HG03378 (cell line): ENCODE results near the gene SLC66A1.
"Not testable (repeated sequence)": the region's sequence is repeated elsewhere in the genome, so short reads cannot be mapped to it uniquely, and the experiment has no call there.

Source experiments
- ATAC-seq: cut with Tn5 transposase; IDR thresholded peaks from one replicate; pipeline ENCODE4 v1.9.1; 2021; ENCODE audit warnings: mild to moderate bottlenecking, moderate library complexity; ENCODE audit not compliant: unreplicated experiment

Gene SLC66A1, protein sequence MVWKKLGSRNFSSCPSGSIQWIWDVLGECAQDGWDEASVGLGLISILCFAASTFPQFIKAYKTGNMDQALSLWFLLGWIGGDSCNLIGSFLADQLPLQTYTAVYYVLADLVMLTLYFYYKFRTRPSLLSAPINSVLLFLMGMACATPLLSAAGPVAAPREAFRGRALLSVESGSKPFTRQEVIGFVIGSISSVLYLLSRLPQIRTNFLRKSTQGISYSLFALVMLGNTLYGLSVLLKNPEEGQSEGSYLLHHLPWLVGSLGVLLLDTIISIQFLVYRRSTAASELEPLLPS

DNA sequence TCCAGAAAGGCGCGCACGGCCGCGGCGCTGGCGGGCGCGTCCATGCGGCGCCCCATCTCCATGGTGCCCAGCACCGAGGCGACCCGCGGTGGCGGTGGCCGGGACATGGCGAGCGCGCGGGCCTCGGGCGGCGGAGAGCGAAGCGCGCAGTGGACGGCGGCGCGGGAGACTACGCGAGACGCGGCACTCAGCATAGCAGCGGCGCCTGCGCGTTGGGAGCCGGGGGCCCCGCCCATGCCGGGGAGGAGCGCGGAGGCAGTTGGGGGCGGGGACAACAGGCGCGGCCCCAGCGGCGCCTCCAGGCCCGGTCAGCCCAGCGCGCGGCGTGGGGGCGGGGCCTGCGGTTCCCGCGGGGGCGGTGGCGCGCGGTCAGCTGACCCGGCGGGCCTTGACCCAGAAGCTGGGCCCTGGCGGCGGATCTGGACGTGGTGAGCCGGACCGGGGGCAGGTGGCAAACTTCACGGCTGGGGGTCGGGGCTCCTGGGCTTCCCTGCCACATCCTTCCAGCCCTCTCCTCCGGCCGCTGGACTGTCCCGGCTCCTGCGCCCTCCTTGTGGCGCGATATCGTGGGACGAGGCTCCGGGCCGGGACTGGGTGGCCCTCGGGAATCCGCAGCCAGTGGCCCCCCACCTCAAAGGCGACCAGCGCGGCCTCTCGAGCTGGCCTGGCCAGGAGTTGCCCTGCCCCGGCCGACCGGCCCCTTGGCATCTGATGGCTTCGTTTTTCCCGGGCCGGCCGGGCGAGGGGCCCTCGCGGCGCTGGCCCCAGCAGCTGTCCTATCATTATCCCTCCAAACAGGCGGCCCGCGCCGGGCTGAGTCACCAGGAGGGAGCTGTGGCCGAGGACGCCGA, at the start of gene SLC66A1, which contains the start of gene AKR7A2:
SLC66A1 (plus strand) TSS at position 396 of the 851 bp plus-strand sequence. CDS start 5,352 bp downstream, outside the sequence.
AKR7A2 (minus strand) TSS at position 214 of the 851 bp plus-strand sequence; CDS start at position 194, 20 bp downstream.
- peak; percentile 38 for ATAC-seq

DNA sequence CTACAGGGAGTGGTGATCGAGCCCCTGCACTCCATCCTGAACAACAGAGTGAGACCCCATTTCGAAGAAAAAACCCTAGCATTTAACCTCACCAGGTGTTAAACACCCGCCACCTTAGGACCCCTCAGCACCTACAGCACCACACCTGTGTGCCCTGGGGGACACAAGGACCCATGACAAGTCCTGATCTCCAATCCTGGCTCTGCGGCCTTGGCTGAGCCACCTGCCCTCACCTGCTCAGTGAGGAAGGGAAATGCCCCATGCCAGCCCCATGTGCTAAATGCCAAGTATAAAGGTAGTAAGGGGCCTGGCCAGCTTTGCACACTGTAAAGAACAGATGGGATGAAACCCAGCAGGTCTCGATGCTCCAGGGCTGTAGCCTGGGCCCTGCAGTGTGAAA, 49.4 kb upstream of the SLC66A1 start:
- ATAC-seq = no peak

DNA sequence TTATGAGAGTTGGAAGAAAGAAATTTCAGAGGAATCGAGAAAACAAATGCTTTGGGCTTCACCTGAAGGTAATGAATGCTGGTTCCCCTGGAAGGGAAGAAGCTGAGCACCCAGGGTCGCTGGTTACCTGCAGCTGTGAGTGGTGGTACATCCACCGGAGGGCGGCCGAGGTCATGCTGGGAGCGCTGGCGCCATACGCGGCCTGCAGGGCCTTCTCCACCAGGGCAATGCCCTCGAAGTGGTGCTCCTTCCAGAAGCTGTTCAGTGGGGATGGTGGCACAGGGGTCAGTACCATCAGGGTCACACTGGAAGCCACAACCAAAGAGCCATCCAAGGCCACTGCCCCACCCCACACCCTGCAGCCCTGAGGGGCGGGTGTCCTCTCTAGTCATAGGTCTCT, 43.7 kb upstream of the SLC66A1 start:
- no peak for ATAC-seq

DNA sequence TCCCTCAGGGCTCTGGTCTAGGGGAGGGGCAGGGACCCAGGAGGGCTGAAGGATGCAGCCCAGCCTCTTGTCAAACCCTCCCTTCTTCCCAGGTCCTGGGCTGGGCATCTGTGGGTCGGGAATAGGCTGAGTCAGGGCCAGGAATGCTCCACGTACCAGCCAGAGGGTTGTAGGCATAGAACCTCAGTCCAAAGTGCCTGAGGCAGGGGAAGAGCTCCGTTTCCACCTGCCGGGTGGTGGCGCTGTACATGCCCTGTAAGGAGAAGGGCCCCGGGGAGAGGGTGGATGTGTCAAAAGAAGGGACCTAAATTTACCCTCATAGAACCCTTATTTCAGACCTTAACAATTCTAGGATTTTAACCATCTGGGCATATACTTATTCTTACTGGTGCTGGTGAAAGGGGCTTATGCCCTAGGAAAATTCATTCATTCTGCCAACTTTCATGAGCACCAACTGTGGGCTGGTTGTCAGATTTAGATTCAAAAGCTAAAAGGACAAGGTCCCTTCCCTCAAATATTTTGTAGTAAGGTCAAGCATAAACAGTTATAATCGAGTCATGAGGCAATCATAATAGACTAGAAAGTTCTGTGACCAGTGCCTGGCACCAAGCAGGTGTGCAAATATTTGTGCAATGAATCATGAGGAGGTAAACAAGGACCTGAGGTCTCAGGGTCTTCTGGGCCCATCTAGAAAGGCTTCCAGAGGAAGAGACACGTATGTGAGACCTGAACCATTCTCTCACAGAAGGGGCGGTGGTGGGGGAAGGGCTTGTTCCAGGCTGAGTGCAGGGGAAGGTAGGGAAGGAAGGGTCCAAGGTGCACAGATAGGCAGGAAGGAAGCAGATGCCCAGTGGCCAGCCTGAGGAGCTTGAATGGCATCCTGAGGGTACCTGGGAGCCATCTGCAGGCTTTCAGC, 42.4 kb upstream of the SLC66A1 start:
- ATAC-seq = not testable (repeated sequence)

DNA sequence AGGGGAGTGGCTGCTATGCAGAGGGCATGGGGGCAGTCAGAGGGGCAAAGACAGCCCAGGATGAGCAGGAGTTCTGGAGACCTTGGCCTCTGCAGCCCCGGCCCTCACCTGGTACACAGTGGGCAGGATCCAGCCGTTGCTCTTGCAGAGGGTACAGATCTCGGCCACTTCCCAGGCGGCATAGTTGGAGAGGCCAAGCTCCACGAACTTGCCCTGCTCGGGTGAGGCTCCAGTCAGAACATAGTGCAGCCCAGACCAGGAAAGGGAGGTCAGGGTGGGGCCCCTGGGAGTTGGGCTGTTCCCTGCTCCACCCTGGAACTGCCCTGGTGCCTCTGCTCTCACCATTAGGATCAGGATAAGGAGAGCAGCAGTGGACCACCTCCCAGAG, 41.8 kb upstream of the SLC66A1 start:
- not testable (repeated sequence) for ATAC-seq

DNA sequence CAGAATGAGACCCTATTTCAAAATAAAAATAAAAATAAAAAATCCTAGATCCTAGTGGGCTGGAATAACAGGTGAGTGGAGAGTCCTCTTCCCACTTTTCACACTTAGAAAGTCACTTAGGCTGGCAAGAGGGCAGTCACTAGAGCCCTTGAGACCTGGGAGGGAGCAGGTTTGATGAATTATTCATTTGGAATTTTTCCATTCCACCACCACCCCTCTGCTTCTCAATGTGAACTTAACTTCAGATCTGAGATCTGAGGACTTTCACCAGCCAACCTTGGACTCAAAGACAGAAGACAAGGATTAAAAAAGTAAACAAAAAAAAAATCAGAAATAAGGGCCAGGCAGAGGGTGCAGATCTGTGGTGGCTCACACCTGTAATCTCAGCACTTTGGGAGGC, 40.1 kb upstream of the SLC66A1 start:
- no peak for ATAC-seq

DNA sequence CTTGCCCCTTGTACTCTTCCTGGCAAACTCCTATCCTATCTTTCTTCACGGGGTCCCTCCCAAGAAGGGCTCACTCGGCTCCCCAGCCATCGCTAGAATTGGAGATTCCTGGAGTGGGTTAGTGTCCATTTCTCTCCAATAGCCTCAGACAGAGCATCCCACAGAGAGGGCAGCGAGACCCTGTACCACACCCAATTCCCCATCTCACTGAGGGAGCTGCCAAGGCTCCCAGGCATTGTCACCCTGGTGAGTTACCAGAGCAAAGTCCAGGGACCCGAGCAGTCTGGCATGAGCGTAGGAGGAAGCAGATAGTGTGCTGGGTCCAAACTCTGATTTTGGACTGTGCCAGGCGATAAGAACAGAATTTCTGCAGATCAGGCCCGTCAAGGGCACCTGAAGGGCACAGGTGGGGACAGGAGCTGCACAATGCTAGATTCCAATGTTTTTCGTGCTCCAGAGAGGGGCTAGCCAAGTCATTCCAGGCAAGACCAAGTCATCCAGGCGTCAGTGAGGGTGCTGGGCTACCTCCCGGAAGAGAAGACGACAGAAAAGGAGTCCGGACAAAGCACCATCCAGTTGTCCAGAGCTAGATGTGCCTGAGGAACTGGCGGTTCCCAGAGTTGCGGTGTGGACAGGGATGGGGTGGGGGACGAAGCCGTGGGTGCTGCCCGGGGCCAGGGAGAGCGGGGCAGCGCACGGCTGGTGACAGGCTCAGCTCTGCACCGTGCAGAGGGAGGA, 38.9 kb upstream of the SLC66A1 start:
- no peak for ATAC-seq

DNA sequence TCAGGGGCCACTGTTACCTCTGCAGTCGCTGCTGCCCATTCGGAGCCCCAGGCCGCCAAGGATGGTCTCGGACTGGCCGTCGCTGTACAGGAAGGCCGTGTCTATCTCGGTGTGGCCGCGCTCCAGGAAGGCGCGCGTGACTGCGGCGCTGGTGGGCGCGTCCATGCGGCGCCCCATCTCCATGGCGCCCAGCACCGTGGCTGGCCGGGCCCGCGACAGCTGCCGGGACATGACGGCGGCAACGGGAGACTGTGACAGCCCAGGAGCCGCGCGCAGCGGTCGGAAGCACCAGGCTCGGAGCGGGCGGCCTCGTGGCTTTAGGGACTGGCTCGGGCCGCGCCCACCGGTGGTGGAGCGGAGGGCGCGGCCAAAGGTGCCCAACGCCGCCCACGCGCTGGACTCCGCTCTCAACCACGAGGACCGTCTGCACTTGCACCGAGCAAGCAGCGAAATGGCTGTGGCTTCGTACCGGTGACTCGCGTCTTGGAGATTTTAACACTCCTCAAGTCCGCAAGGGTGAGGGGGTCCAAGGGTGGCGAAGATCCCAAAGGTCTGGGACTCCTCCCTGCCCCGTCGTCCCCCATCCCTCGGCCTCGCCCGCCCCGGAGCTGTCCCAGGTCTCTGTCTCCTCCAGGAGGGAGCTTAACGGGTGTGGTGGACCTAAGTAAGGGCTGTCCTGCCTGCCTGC, 38.1 kb upstream of the SLC66A1 start:
- not testable (repeated sequence) for ATAC-seq

DNA sequence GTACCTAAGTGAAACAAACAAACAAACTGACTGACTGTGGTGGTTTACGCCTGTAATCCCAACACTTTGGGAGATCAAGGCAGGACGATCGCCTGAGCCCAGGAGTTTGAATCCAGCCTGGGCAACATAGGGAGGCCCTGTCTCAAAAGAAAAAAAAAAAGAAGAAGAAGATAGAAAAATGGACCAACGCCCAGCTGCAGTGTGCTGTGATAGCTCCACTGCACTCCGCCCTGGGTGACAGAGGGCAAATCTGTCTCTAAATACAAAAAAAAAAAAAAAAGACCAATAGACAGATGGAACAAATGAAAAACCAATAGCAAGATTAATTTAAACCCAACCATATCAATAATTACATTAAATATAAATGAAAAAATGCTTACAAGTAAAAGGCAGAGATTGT, 37.5 kb upstream of the SLC66A1 start:
- ATAC-seq = no peak

DNA sequence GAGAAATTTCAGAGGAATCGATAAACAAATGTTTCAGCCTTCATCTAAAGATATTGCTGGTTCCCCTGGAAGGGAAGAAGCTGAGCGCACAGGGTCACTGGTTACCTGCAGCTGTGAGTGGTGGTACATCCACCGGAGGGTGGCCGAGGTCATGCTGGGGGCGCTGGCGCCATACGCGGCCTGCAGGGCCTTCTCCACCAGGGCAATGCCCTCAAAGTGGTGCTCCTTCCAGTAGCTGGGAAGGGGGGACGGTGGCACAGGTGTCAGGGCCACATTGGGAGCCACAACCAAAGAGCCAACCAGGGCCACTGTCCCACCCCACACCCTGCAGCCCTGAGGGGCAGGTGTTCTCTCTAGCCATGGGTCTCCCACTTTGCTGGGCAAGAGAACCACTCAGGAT, 28.2 kb upstream of the SLC66A1 start:
- ATAC-seq = no peak

DNA sequence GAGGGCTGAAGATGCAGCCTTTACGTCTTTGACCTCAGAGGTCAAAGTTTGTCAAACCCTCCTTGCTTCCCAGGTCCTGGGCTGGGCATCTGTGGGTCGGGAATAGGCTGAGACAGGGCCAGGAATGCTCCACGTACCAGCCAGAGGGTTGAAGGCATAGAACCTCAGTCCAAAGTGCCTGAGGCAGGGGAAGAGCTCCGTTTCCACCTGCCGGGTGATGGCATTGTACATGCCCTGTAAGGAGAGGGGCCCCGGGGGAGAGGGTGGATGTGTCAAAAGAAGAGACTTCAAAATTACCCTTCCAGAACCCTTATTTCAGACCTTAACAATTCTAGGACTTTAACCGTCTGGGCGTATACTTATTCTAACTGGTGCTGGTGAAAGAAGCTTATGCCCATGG, 27.2 kb upstream of the SLC66A1 start:
- no peak for ATAC-seq

DNA sequence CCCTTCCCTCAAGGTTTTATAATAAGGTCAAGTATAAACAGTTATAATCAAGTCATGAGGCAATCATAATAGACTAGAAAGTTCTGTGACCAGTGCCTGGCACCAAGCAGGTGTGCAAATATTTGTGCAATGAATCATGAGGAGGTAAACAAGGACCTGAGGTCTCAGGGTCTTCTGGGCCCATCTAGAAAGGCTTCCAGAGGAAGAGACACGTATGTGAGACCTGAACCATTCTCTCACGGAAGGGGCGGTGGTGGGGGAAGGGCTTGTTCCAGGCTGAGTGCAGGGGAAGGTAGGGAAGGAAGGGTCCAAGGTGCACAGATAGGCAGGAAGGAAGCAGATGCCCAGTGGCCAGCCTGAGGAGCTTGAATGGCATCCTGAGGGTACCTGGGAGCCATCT, 26.8 kb upstream of the SLC66A1 start:
- ATAC-seq = not testable (repeated sequence)

DNA sequence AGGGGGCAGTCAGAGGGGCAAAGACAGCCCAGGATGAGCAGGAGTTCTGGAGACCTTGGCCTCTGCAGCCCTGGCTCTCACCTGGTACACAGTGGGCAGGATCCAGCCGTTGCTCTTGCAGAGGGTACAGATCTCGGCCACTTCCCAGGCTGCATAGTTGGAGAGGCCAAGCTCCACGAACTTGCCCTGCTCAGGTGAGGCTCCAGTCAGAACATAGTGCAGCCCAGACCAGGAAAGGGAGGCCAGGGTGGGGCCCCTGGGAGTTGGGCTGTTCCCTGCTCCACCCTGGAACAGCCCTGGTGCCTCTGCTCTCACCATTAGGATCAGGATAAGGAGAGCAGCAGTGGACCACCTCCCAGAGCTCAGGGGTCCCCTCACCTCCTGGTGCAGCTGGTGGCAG, 26.3 kb upstream of the SLC66A1 start:
- ATAC-seq = not testable (repeated sequence)

DNA sequence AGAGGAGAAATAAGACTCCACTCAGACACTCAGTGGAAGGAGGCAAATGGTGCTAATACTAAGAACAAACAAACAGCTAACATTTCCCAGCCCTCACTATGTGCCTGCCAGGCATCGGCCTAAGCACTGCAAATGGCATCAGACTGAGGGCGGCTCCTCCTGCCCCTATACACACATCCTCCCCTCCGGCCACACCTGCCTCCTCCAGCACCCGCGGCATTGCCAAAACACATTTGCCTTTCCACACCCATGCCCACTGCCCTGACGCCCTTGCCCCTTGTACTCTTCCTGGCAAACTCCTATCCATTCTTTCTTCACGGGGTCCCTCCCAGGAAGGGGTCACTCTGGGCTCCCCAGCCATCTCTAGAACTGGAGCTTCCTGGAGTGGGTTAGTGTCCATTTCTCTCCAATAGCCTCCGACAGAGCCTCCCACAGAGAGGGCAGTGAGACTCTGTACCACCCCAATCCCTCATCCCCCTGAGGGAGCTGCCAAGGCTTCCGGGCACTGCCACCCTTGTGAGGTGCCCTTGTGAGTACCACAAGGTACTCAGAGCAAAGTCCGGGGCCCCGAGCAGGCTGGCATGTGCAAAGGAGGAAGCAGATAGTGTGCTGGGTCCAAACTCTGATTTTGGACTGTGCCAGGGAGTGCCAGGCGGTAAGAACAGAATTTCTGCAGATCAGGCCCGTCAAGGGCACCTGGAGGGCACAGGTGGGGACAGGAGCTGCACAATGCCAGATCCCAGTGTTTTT, 24.5 kb upstream of the SLC66A1 start:
- ATAC-seq = no peak

DNA sequence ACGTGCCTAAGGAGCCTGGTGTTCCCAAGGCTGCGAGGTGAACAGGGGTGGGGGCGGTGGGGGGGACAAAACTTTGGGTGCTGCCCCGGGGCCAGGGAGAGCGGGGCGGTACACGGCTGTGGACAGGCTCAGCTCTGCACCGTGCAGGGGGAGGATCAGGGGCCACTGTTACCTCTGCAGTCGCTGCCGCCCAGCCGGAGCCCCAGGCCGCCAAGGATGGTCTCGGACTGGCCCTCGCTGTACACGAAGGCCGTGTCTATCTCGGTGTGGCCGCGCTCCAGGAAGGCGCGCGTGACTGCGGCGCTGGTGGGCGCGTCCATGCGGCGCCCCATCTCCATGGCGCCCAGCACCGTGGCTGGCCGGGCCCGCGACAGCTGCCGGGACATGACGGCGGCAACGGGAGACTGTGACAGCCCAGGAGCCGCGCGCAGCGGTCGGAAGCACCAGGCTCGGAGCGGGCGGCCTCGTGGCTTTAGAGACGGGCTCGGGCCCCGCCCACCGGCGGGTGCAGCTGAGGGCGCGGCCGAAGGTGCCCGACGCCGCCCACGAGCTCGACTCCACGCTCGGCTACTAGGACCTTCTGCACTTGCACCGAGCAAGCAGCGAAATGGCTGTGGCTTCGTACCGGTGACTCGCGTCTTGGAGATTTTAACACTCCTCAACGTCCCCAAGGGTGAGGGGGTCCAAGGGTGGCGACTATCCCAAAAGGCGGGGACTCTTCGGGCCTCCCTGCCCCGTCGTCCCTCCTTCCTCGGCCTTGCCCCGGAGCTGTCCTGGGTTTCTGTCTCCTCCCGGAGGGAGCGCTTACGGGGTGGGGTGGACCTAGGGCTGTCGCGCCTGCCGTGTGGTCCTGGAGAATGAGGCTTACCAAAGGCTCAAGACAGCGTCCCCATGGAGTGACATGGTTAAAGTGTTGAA, 23.5 kb upstream of the SLC66A1 start, which contains the start of gene AKR7A3:
AKR7A3 (minus strand) TSS at position 447 of the 918 bp plus-strand sequence; CDS start at position 386, 61 bp downstream.
- not testable (repeated sequence) for ATAC-seq

DNA sequence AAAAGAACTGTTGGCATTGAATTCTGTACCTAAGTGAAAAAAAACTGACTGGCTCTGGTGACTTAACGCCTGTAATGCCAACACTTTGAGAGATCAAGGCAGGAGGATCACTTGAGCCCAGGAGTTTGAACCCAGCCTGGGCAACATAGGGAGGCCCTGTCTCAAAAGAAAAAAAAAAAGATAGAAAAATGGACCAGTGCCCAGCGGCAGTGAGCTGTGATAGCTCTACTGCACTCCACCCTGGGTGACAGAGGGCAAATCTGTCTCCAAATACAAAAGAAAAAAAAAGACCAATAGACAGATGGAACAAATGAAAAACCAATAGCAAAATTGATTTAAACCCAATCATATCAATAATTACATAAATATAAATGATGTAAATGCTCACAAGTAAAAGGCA, 22.9 kb upstream of the SLC66A1 start:
- no peak for ATAC-seq

DNA sequence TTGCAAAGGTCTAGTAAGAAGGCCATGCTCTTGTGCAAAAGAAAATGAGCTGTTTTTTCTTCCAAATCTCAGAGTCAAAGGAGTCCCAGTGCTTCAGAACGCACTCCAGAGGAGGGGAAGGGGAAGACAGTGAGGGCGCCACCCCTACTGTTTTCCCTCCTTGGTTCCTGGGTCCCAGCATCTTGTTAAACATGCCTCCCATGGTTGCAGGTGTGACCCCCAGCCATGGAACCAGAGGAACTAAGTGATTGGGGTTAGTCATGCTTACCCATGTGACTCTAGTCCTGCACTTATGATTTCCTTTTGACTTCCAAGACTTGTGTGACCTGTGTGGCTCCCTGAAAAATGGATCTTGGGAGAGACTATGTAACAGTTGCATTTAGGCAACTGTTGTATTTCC, 17.5 kb upstream of the SLC66A1 start:
- no peak for ATAC-seq

DNA sequence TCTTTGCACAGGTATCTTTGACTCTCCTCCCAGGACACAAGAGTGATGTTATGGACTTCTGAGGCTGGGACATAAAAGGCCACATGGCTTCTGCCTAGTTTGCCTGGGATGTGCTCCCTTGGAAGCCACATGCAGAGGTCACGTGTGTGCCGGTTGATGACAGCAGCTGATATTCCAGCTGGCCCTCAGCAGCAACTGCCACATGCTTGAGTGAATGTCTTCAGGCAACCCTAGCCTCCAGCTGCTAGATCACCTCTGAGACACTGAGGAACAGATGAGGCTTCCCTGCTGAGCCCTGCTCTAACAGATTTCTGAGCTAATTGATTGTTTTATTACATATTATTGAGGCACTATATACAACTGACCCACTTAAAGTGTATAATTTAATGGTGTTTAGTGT, 11.9 kb upstream of the SLC66A1 start:
- no peak for ATAC-seq
